Embryonic facial prominence (tissue), 1 donor: ENCODE data around the gene RAB7A.
"Not testable (repeated sequence)": the region's sequence is repeated elsewhere in the genome, so short reads cannot be mapped to it uniquely, and the experiment has no call there.

Experiments
- DNase-seq: peaks from one replicate; pipeline ENCODE4 v3.0.0-alpha.2; 2016; ENCODE audit errors: extremely low spot score

The RAB7A gene

GRCh38 chr3:128710816-128711433, 15.1 kb upstream of the RAB7A start:
- no peak for DNase-seq

DNA sequence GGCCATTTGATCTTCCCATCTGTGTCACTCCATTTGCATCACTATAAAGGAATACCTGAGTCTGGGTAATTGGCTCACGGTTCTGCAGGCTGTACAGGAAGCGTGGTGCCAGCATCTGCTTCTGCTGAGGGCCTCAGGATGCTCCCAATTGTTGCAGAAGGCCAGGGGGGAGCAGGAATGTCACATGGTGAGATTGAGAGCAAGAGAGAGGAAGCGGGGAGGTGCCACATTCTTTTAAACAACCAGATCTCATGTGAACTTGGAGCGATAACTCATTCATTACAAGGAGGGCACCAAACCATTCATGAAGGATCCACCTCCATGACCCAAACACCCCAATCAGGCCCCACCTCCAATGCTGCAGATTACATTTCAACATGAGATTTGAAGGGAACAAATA, 13.1 kb upstream of the RAB7A start:
- DNase-seq = no peak

DNA sequence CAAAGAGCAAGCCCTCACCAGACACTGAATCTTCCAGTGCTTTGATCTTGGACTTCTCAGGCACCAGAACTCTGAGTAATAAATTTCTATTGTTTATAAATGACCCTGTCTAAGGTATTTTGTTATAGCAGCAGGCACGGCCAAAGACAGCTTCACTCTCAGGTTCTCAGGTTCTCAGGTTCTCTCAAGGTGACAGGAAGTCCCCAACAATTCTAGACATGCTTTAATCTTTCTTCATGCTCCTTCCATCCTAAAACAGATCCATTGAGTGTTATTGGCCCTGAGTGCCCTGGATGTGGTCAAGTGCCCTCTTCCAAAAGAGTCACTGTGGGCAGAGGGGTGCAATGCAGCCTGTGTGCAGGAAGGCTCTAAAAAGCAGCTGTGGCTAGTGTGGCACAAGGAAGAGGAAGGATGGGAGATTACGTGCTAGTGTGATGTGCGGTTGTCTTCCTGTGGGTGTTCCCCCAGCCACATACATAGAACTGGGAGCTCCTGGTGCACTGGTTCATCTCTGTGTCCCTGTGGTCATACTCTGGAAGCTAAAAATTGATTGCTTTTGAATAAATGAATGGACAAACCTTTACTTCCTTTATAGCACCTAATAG, 11.0 kb upstream of the RAB7A start:
- DNase-seq = no peak

- not testable (repeated sequence) for DNase-seq
Measured at GRCh38 chr3:128718892-128719291, 7.1 kb upstream of the RAB7A start.

- no peak for DNase-seq
Measured at GRCh38 chr3:128720891-128721290, 5.1 kb upstream of the RAB7A start.

DNA sequence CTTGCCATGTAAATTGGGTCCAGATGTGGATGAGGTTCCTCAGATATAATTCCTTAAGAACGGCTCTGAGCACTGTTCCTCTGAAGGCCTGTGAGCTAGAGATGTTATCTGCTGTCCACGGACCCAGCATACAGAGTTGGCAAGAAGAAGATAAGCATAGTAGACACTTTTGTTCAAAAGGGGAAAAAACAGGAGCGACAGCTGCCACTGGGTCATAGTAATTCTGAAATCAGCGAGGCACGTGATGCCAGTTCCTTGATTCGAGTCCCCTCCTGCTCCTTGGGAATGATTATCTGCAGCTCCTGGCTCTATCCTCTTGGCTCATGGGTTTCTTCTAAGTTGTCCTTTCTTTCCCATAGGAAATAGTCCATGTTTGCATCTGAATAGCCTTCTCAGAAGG, 2.5 kb upstream of the RAB7A start:
- DNase-seq = no peak

- no peak for DNase-seq
Measured at GRCh38 chr3:128725547-128726022, 398 bp upstream of the RAB7A start.

GRCh38 chr3:128727059-128727458, 1.1 kb downstream of the RAB7A start:
- DNase-seq = no peak

DNA sequence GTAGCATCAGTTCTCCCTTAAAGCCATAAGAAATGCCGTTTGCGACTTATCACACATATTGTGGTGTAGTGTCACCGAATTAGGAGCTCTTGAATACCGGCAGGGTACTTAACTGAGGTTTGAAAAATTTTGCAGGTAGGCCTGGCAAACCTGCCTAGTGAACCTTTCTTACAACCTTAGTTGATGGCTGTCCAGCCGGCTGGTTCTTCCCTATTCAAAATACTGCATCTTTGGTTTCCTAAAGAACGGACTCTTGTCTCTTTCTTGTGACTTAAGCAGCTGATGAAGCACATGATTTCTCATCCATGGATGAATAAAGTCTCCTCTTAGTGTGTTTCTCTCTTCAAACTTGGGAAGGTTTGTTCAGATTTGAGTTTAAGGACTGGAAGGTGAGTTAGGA, 1.5 kb downstream of the RAB7A start:
- DNase-seq = no peak

GRCh38 chr3:128727996-128728395, 2.0 kb downstream of the RAB7A start:
- DNase-seq = no peak

GRCh38 chr3:128728521-128728920, 2.5 kb downstream of the RAB7A start:
- not testable (repeated sequence) for DNase-seq

DNA sequence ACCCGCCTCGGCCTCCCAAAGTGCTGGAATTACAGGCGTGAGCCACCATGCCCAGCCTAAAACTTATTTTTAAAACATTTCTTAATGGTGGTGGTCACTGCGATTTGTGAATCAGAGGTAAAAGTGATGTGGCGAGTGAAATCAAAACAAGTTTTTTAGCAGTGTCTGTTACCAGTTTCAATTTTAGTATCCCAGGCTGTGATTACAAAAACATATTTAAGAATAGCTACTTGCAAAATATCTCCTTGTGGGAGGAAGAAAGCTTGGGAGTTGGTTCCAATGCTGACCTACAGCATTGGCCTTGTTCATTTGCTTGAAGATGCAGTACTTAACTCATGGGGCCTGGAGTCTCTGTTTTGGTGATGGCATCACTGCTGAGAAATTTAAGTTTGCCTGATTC, 4.5 kb downstream of the RAB7A start:
- no peak for DNase-seq

DNA sequence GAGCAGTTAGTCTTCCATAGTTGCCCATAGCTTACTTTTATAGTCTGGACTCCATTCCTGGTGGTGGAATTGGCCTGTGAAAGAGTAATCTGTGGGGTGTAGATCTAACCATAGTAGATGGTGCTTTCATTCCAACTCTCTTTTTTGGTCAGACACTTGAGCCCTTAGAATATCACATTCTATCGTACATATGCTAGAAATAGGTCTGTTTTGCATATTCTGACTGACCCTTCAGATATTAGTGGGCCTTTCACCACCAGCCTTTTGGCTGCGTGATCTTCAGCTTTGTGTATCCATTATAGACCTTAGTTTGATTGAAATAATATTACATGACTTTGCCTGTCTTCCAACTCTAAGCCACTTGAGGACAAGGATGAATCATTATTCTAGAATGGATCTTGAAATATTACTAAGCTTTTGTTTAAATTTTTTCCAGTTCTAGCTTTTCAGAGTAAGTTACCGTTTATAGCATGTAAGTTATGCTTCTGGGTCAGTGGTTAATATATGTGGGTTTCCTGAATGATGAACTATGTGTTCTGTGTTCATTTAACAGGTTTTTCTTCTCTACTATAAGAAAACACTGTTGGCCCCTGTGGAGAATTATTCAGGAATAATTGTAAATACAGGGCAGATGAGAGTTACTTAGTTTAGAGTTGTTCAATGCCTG, 8.7 kb downstream of the RAB7A start:
- no peak for DNase-seq

DNA sequence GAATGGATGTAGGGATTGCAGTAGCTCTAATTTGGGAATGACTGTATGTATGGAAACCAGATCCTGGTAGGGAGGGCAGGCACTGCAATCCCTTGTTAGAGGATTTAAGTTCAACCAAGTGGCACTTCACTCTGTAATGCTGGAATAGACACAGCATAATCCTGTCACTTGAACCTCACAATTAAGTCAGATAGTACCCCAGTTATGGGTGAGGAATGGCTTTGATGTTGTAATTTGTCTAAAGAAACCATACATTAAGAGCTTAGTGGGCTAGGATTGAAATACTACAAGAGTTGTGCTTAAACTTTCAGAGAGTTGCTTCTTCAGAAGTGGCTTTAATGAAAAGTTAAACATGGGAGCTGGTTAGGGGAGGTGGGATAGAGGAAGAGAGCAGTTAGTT, 9.3 kb downstream of the RAB7A start:
- DNase-seq = no peak

DNA sequence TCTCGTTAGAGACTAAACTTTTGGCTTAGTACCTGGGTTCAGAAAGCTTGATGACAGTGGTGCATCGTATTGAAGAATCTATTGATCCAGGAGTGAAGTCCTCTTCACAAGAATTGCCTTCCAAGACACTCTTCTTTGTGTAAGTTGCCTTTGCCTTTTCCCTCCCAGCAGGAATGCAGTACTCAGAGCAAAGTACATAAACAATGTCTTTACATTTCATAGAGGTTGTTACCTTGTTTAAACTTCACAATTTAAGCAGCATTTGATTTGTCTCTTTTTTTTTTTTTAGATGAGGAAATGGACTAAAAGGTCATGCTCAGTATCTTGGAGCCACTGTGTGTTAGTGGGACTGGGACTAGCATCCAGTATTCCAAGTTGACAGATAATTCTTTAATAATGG, 9.9 kb downstream of the RAB7A start:
- no peak for DNase-seq

DNA sequence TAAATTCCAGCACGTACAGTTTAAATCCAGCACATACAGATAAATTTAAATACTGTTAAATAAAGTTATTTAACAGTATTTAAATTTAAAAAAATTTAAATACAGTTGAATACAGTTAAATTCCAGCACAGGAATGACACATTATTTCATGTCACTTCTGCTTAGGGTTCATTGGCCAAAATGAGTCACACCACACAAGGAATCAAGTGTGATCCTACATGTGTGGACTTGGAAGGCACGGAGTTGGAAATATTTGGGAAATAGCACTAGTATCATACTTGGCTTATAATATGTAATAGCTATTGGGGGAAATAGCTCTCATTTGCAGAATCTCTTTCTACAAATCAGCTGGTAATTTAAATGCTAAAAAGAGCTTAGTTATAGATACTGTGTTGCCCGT, 10.6 kb downstream of the RAB7A start:
- DNase-seq = no peak

DNA sequence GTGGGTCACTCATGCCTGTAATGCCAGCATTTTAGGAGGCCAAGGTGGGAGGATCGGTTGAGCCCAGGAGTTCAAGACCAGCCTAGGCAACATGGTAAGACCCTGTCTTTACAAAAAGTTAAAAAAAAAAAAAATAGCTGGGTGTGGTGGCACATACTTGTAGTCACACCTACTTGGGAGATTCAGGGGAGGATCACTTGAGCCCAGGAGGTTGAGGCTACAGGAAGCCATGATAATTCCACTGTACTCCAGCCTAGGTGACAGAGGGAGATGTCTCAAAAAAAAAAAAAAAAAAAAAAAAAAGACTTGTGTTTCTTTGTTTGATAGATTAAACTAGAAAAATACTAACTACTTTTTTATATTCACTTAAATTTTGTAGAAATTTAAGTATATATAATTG, 14.6 kb downstream of the RAB7A start:
- no peak for DNase-seq

DNA sequence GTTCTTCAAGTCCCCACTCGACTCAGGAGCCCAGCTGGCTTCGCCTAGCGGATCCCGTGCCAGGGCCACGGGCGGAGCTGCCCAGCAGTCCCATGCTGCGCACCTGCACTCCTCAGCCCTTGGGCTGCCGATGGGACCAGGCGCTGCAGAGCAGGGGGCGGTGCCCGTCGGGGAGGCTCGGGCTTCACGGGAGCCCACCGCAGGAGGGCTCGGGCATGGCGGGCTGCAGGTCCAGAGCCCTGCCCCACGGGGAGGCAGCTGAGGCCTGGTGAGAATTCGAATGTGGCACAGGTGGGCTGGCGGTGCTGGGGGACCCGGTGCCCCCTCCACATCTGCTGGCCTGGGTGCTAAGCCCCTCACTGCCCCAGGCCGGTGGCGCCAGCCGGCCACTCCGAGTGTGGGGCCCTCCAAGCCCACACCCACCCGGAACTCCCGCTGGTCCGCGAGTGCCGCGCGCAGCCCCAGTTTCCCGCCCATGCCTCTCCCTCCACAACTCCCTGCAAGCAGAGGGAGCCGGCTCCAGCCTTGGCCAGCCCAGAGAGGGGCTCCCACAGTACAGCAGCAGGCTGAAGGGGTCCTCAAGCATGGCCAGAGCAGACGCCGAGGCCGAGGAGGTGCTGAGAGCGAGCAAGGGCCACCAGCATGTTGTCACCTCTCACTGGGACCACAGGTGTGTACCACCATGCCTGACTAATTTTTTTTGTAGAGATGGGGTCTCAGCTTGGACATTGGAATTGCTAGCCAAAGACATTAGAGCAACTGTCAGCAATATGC, 17.0 kb downstream of the RAB7A start:
- no peak for DNase-seq

GRCh38 chr3:128745742-128746141, 19.8 kb downstream of the RAB7A start:
- DNase-seq = no peak

- no peak for DNase-seq
Measured at GRCh38 chr3:128746881-128747280, 20.9 kb downstream of the RAB7A start.

GRCh38 chr3:128748557-128748956, 22.6 kb downstream of the RAB7A start:
- no peak for DNase-seq

DNA sequence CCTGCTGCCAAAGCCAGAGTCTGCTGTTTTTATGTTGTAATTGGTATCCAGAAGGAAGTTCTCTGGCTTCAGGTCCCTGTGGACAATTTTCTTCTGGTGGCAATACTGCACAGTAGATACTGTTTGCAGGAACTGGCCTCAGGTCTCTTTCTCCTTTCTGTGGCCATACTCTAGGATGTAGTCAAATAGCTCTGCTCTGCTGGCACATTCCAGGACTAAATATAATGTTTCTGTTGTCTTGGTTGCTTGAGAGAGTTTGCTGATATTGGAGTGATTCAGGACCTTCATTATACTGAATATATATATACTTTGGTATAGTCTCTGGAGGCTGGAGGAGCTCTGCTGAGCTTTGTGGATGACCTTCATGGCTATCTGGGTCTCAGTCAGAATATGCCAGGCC, 23.1 kb downstream of the RAB7A start:
- DNase-seq = no peak

DNA sequence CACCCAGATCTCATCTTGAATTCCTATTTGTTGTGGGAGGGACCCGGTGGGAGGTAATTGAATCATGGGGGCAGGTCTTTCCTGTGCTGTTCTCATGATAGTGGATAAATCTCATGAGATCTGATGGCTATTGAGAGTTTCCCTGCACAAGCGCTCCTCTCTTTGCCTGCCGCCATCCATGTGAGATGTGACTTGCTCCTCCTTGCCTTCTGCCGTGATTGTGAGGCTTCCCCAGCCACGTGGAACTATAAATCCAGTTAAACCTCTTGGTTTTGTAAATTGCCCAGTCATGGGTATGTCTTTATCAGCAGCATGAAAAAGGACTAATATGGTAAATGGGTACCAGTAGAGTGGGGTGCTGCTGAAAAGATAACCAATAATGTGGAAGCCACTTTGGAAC, 23.6 kb downstream of the RAB7A start:
- not testable (repeated sequence) for DNase-seq
